NOMO-1 treated with dmso at 0.1 percent for 144 hours (cell line): ENCODE data around the gene MMADHC.
"Not testable (repeated sequence)": the region's sequence is repeated elsewhere in the genome, so short reads cannot be mapped to it uniquely, and the experiment has no call there.

Experiments
- DNase-seq: peaks from one replicate; lab custom pipeline; 2025; ENCODE audit not compliant: unreplicated experiment; lab: John Stamatoyannopoulos, UW

Gene MMADHC

DNA sequence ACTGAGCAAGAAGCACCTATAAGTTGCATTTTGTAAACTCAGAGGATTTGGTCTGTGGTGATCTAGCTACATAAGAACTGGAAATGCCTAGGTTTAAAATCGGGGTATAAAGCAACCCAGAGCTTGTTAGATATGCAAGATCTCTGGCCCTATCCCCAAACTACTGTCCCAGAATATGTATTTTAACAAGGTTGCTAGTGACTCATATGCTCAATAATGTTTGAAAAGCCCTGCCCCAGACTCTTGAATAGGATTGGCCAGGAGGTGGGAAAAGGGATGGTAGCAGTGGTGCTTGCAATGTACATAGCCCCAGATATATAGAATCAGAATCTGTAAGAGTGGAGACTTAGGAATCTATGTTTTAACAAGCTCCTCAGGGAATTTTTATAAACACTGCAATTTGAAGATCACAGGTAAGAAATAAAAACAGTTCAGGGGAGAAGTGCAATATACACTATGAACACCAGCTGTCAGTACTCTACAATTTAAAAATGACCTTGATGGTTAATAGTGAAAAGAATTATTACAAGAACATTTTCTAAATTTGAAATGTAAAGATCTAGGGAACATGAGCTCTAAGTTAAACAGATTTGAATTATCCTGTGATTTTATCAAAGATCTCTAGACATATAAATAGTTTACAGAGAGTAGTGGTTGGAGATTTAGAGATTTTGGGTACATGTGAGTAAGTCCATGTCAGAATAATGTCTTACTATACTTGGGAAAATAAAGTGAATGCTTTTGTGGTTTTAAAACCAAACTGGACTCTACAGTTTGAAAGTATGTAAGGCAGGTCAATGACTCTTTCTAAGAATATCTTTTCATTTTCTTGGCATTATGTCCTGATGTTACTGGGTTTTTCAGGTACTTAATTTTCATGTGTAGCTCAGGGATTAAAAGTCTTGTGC, 7.7 kb upstream of the MMADHC start:
- no peak for DNase-seq

DNA sequence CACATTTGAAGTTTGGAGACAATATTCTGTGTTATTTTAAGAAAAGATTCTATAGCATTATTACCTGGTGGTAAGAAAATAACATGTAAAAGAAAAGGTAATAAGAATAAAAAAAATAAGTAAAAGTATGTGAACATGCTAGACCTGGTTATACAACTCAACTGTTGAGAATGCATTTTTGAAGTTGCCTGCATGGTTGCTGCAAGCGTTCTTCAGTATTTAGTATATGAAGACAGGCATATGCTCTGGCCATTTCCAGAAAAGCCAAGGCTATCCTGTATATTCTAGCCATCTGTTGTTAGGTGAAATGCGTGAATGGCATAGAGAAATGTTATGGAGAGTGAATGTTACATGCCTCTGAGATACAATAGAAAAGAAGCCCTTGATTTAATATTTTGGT, 6.8 kb upstream of the MMADHC start:
- no peak for DNase-seq

DNA sequence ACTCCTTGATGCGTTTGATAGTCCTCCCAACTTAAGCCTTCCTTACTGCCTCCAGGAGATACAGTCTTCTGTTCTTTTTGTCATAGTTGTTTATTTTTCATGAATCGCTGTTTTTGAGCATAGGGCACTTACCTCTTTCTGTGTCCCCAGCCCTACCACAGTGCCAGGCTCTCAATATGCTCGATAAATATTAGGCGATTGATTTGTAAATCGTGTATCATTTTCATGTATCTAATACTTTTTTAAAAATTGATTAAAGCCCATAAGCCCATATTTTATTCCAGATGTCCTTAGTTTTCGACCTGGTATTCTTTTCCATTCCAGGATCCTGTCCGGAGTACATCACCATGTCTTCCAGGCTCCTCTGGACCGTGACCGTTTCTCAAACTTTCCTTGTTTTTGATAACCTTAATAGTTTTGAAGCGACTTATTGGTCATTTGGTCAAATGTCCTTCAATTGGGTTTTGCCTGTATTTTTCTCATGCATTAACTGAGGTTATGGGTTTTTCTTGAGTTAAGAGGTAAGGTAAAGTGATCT, 444 bp upstream of the MMADHC start:
- no peak for DNase-seq

DNA sequence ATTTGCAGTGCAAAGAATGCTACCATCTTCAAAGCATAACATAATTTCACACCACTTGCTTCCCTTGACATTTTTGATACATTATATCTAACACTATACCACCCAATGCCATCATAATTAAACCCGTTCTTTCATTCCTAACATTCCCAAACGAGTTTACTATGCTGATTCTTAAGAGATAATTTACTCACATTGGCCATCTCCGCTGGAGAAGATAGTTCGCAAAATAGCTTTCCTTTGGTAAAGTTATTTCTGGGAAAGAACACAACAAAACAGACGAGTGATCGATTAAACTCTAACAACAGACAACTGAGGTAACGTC, 716 bp downstream of the MMADHC start:
- no peak for DNase-seq

DNA sequence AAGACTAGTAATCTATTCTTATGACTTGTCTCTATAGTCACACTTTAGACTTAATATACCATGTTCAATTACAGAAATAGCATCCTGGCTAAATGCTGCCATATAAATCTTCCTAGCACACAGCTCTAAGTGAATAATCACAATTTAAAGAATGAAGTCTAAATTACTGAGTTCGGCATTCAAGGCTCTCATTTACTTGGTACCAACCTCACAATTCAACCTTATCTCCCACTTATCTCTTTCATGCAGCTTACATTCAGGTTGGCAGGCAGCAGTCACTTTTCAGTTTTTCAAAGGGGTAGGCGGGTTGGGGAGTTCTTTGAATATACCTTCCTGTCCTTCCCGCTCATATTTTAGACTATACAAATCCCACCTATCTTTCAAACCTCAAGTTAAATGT, 1.5 kb downstream of the MMADHC start:
- DNase-seq, result no peak

DNA sequence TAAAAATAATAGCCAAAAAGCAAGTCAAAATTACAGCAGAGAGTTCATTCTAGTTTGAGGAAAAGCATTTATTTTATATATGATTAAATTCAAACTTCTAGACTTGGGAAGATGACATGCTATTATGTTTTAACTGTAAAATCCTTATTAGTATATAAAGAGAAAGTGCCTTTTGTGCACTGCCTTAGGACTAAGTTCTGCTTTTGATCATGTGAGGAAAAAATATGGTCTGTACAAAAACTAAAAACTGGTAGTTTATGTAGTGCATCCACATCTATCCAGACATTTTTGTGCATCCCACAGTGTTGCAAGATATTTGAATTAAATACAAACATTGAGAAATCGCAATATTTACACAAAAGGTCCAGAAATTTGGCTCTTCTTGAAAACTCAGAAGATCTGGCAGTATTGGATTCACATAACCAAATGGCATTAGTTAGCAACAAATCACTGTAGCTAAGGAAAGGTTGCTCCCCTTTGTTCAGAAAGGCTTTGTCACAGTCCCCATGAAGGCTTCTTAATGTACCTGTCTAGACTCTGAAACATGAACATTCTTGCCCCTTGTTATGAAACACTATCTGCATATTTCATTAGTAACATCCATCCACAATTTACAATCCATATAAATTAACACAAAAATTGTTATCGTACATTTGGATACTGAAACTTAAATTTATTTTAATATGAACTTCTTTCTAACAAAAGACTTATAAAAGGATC, 2.2 kb downstream of the MMADHC start:
- DNase-seq, result no peak

DNA sequence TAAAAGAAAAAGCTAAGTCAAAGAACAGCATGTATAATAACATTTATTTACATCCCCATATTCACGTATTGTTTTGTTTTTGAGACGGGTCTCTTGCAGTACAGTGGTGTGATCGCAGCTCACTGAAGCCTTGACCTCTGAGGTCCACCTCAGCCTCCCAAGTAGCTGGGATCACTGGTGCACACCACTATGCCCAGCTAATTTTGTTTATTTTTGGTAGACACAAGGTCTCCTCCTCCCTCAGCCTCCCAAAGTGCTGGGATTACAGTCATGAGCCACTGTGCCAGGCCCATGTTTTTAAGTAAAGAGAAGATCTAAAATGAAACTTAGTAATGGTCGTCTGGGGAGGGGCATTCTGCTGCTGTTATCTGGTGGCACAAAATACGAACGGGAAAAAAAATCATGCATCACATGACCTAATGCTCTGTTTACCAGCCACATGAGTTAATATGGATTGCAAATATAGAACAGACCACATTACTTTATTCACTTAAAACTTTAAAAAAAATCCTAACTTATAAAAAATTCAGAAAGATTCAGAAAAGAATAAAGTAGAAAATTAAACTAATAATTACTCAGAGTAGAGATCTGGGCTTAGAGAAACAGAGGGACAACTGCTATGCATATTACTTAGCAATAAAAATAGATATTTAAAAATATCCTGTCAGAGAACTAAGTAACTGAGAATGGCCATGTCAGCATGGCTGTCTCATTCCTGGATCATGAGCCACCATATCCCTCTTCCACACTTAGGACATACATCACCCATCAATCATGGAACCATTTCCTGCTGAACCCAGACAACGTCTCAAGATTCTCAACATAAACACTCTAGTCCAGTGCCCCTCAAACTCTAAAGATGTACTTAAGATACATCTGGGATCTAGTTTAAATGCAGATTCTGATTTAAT, 7.3 kb downstream of the MMADHC start:
- DNase-seq, result no peak

DNA sequence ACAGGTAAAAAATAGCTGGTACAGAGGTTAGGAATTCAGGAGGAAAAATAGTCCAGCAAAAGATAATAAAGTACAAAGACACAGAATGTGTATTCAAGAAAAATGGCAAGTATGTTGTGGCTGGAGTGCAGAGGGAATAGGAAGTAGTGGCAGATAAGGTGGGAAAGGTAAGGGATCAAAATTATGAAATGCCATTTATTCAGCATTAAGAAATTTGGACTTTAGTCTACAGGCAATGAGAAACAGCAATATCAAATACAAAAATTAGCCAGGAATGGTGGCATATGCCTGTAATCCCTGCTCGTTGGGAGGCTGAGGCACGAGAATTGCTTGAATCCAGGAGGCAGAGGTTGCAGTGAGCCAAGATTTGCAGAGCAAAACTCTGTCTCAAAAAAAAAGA, 10.3 kb downstream of the MMADHC start:
- DNase-seq, result no peak

DNA sequence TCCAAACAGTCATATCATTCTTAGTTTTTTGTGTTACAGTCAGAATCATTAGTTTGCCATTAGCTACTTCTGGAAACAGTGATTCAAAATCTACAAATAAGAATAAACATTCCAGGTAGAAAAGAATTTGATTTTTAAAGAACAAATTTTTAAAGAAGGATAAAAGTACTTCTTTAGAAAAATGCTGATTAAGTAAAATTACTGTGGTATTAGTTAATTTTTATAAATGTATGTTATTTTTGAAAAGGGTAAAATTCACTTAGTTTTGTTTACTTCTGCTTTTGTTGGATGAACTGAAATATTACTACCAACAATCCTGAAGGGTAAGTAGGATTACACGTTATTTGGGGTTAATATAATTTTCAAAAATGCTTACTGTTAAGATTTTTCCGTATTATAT, 11.8 kb downstream of the MMADHC start:
- no peak for DNase-seq

DNA sequence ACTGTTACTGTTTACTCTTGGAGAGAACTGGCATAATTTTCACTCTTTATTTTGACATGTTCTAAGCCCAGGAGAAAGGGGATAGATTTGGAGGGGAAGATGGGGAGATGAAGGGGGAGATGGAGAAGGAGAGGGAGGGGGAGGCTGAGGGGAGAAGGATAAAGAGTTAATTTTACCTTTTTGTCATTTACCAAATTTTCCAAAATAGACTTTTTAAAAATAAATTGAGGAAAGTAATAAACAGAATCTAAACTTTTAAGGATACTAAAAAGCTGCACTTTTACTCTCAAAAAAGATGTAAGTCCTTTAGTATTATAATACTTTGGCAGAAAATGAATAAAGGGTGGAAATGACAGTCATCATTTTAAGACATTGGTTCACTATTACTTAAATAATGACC, 12.3 kb downstream of the MMADHC start:
- no peak for DNase-seq

DNA sequence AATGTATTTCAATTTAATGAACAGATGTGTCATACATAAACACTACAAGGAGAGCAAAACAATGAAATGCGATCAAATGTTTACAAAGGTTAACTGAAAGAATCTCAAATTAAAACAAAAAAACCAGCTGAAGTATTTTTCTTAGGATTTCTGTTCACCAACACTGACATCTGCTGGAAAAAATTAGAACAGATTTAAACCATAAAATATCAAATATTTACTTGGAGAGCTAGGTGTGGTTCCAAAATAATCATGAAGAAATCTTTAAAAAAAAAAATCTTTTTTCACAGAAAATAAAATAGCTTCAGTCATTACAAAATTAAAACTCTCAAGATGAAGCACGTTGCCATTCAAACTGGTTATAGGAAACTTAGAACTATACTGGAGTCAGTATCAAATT, 13.8 kb downstream of the MMADHC start:
- no peak for DNase-seq

DNA sequence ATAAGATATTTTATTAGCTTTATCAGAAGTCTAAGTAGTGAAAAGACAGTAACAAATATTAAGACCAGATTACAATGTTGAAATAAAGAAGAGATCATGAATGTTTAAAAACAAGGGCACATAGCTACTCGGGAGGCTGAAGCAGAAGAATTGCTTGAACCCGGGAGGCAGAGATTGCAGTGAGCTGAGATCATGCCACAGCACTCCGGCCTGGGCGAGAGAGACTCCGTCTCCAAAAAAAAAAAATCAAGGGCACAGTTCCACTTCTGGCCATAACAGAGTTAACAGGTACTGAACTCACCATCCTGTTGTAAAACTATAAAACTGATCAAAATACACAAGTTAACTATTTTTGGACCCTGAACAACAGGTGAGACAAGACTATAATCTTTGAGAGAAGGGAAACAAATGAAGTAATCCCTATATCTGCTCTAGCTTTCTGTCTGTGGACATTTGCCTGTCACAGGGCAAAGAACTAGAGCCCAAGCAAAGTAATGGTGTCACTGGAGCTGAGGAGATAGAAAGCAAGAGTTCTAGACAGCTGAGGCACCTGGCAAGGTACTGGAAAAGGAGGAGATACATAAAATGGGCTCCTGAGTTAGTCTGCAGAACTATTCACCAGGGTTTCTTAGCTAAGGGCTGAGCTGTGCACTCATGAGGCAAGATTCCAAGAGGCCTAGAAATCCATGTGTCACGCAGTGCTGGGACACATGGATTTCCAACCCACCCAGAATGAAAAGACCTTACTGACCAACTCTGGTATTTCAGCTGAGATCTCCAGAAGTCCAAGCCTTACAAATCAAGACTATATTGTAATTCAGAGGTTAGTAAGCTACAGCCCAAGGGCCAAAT, 15.2 kb downstream of the MMADHC start:
- no peak for DNase-seq

DNA sequence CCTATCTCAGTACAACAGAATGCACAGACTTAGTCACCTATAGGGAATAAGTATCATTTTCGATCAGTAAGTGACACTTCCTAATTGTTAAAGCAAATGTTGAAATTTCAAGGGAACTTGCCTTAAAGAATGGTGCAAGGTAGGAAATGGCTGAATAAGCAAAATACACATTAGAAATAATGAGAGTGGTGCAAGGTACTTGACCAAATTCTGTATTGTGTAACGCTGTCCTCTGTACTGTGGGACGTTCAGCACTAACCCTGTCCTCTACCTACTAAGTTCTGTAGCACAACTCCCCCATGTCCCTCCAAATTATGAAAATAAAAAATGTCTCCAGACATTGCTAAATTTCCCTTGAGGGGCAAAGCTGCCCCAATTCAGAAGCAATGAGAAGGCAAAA, 19.4 kb downstream of the MMADHC start:
- DNase-seq, result no peak

DNA sequence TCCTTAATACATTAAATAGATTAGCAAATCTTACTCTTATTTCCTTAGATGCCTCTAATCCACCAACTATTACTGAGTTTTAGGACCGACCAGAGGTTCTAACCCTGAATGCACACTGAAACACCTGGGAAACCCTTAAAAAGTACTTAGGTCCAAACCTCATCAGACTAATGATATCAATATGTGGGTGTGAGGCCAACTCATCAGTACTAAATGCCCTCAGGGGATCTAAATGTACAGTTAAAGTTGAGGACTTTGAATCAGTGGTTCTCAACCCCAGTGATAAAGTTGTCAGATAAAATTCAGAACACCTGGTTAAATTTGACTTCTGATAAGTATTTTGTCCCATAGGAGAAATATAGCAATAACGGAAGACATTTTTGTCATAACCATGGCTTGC, 20.9 kb downstream of the MMADHC start:
- DNase-seq, result no peak

DNA sequence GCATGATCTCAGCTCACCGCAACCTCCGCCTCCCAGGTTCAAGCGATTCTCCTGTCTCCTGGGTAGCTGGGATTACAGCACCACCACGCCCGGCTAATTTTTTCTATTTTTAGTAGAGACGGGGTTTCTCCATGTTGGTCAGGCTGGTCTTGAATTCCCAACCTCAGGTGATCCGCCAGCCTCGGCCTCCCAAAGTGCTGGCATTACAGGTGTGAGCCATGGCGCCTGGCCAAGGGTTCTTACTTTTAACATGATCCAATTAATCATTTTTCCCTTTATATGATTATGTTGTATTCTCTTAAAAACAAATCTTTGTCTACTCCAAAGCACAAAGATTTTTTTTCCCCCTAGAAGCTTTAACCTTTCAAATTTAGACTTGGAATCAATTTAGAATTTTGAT, 21.9 kb downstream of the MMADHC start:
- not testable (repeated sequence) for DNase-seq

DNA sequence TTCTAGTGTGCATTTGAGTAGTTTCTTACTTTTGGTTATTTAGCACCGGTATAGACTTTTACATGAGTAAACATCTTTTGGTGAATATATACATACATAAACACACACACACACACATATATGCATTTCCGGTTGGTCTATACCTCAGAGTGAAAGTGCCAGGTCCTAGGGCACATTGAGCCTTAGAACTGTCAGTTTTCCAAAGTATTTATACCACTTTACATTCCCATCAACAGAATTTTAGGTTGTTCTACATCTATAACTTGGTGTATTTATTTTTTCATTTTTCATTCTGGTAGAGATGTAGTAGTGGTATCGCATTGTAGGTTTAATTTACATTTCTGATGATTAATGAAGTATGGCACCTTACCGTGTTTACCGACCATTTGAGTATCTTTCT, 22.6 kb downstream of the MMADHC start:
- no peak for DNase-seq

DNA sequence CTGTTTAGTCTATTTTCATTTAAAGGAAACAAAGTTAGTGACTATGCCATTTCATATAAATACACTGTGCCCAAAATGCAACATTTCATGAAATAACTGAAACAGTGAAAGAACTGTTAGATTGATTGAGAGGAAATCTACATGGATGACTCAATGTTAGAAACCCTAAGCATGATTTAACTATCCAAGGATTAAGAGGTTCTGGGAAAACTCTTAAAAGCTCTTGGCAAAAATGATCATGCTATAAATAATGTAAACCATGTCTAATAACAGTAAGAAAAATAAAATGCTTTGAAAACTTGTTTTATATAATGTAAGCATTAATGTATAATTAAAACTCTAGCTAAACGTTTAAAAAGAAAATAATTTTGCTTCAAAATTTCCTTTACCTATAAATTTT, 23.5 kb downstream of the MMADHC start:
- DNase-seq, result no peak

DNA sequence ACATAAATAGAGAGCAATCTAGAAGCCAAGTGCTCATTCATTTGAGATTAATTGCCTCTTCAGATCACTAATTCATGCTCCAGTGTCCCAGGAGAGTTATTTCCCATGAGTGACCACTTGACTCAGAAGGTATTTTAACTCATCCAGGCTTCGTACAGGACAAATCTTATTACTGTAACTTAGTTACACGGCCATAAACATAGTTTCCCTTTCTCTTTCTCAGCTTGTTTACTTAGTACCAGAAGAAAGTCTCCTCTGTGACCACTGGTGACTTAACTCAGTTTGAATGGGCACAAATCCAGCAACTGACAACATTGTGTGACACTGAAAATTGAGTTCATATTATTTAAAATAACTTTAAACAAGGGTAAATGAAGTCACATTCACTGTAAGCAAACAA, 25.3 kb downstream of the MMADHC start:
- no peak for DNase-seq

DNA sequence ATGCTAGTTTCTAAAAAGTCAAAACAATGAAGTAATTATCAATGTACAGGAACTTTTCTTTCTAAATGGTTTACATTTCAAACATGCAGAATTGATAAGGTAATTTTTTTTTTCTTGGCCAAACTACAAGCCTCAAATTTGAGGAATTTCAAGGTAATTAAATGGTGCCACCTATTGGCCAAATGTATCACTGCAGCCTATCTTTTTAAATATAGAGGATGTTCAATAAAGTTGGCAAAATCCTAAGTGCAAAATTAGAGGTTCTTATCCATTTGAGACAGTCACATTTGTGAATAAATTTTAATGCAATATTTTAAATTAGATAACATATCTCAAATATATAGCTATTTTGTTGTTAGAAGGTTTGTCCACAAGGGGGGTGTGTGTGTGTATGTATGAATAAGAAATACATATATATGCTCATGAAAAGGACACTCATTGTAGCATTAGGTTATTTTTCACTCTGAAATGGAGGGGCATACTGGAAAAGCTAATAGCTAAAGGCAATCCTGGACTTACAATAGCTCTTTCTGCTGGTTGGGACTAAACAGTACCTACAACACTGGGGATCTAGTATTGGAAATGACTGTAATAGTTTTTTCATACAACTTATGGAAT, 26.2 kb downstream of the MMADHC start:
- no peak for DNase-seq
